Small intestine (tissue), 7 donors: Measurements from ENCODE around the gene COL13A1. TPM values are rescaled to one million over a fixed set of nuclear protein-coding genes. Genes with fewer than 3 reads are reported as not detected.

Experiments
- DNase-seq, 2 donors: peaks; one replicate each; pipeline versions ENCODE4 v3.0.0 to v3.0.0-alpha.2; 2013
- FAIRE-seq: peaks from 2 replicates; lab custom pipeline; 2012; peaks lifted over from hg19 to GRCh38; lab: Jason Lieb, UNC
- H3K27ac ChIP-seq, 3 donors: one replicate each; pipeline ENCODE4 v1.5.1; 2013; ENCODE audit warnings: low read length in 2 of 3, mild to moderate bottlenecking in 2 of 3, control low read depth in 1 of 3, inconsistent platforms in 1 of 3, low read depth in 1 of 3, moderate library complexity in 1 of 3
- H3K27me3 ChIP-seq, 3 donors: one replicate each; pipeline ENCODE4 v1.6.1; 2013; ENCODE audit warnings: low read length in 3 of 3, inconsistent platforms in 1 of 3; ENCODE audit not compliant: control insufficient read depth in 3 of 3, insufficient read depth in 3 of 3
- H3K36me3 ChIP-seq, 3 donors: one replicate each; pipeline ENCODE4 v1.6.1; 2013; ENCODE audit warnings: low read length in 3 of 3, inconsistent platforms in 1 of 3, low read depth in 1 of 3, mild to moderate bottlenecking in 1 of 3, moderate library complexity in 1 of 3; ENCODE audit not compliant: control insufficient read depth in 3 of 3, insufficient read depth in 2 of 3
- H3K4me1 ChIP-seq, 3 donors: one replicate each; pipeline ENCODE4 v1.6.1; 2013; ENCODE audit warnings: low read length in 2 of 3, inconsistent platforms in 1 of 3, low read depth in 1 of 3, mild to moderate bottlenecking in 1 of 3, moderate library complexity in 1 of 3; ENCODE audit not compliant: control insufficient read depth in 3 of 3, insufficient read depth in 2 of 3
- H3K4me3 ChIP-seq, 3 donors: one replicate each; pipeline ENCODE4 v1.5.1; 2013; ENCODE audit warnings: low read length in 3 of 3, control low read depth in 1 of 3, inconsistent platforms in 1 of 3, low read depth in 1 of 3, mild to moderate bottlenecking in 1 of 3, moderate library complexity in 1 of 3
- H3K9me3 ChIP-seq, 2 donors: one replicate each; pipeline ENCODE4 v1.6.1; 2013; ENCODE audit warnings: low read depth in 1 of 2, low read length in 1 of 2; ENCODE audit not compliant: control insufficient read depth in 2 of 2, insufficient read depth in 1 of 2
- WGBS, 3 donors: extraction: QIAGEN DNeasy Blood & Tissue Kit; methylation state at CpG; one replicate each; pipeline ENCODE4 v1.1.7; 2013; 5-methylcytosine and 5-hydroxymethylcytosine counted together
- polyA plus RNA-seq, 4 donors: library from polyadenylated mRNA; stranded (reverse) in 3 of 4; unstranded in 1 of 4; fragments of 200-250 nt in 3 of 4; fragments of 120-200 nt in 1 of 4; gene quantifications; one replicate each; pipeline versions ENCODE4 v1.2.1 to v1.2.3, GENCODE V29; 2013
- donor health status: healthy with polysubstance abuse.
- donor health status: control.
- donor health status: control.
- donor health status: Bipolar disorder and iron deficiency.
- donor health status: healthy.

Gene COL13A1
- polyA plus RNA-seq, 4 donors, result 0.45 to 6.6 (median 0.60) TPM

GRCh38 chr10:69941730-69942129 lies 140.0 kb downstream of the COL13A1 start:
- no peak for FAIRE-seq
- peaks cover 0 to 27% of the 10 kb centered on the region in 2 donors for H3K9me3 ChIP-seq

DNA sequence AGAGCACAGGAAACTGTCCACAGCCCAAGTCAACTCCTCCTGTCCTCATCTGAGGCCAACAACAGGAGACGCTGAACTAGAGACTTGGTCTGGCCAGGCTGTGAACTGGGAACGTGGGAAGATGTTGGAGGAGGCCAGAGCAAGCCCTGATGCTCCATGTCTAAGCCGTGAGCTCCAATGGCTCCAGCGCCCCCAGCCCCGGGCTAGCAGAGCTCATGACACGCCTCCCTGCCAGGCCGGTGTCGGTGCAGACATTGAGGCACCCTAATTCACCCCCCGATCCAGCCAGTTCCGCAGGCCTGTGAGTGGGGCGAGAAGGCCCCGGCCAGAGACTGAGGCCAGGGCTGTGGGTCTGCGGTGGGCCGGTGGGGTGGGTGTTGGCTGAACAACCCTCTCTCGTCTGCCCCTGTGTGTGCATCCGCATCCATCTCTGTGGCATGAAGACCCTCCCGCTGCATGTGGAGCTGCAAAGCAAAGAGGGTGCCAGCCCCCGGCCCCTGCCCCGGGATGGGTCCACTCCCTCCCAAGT lies 141.7 kb downstream of the COL13A1 start:
- Histone ChIP-seq H3K4me3 (no peak overlapping the region), H3K4me1 (no peaks in the 10 kb centered on the region), H3K27me3 (no peaks in the 10 kb centered on the region), H3K36me3 (no peaks in the 10 kb centered on the region), H3K9me3 (peaks cover 0 to 27% of the 10 kb centered on the region in 2 donors), H3K27ac (no peak overlapping the region)
- WGBS, 3 donors, result 89 to 94% (median 94%) methylated on average over 18 to 19 of the region's 19 CpGs
- DNase-seq, result no peak
- FAIRE-seq, result no peak

More at GRCh38 chr10:69941730-69942129, 140.0 kb downstream of the COL13A1 start:
- DNase-seq, result no peak
- H3K4me3 ChIP-seq, result no peak overlapping the region
- H3K27ac ChIP-seq, result no peak overlapping the region
- no peaks in the 10 kb centered on the region for H3K4me1 ChIP-seq
- H3K27me3 ChIP-seq, result peaks cover 0 to 4% (median 0%) of the 10 kb centered on the region in 3 donors
- 87 to 91% (median 89%) methylated on average over 11 of the region's 11 CpGs for WGBS, 3 donors
- H3K36me3 ChIP-seq, result no peaks in the 10 kb centered on the region

DNA sequence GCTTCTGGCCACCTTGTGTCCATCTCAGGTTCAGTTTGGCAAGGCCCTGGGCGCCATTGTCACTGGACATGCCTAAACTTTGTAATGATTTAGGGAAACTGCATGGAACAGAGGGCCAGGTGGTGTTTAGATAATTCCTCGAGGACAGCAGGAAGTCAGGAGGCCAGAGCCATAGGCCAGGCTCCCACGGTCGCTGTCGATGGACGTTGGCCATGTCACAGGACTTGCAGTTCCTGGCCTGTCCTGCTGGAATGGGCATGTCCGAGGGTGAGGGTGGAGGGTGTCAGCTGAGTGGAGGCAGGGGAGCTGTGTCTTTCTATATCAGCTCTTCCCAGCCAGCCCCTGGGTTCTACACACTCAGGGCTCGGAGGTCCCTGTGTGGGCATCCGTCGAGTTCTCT lies 143.1 kb downstream of the COL13A1 start:
- Histone ChIP-seq H3K36me3 (no peaks in the 10 kb centered on the region), H3K9me3 (peaks cover 0 to 26% of the 10 kb centered on the region in 2 donors), H3K27me3 (no peaks in the 10 kb centered on the region), H3K4me1 (no peaks in the 10 kb centered on the region), H3K27ac (no peak overlapping the region), H3K4me3 (no peak overlapping the region)
- FAIRE-seq, result no peak
- 78 to 81% (median 80%) methylated on average over 10 of the region's 10 CpGs for WGBS, 3 donors
- no peak for DNase-seq

GRCh38 chr10:69948261-69948660 lies 146.6 kb downstream of the COL13A1 start:
- Histone ChIP-seq H3K4me1 (no peaks in the 10 kb centered on the region), H3K27ac (no peak overlapping the region), H3K27me3 (no peaks in the 10 kb centered on the region), H3K4me3 (no peak overlapping the region), H3K36me3 (no peaks in the 10 kb centered on the region), H3K9me3 (no peaks in the 10 kb centered on the region)
- WGBS, 3 donors, result 52 to 65% (median 53%) methylated on average over 4 of the region's 4 CpGs
- DNase-seq, result no peak
- no peak for FAIRE-seq

DNA sequence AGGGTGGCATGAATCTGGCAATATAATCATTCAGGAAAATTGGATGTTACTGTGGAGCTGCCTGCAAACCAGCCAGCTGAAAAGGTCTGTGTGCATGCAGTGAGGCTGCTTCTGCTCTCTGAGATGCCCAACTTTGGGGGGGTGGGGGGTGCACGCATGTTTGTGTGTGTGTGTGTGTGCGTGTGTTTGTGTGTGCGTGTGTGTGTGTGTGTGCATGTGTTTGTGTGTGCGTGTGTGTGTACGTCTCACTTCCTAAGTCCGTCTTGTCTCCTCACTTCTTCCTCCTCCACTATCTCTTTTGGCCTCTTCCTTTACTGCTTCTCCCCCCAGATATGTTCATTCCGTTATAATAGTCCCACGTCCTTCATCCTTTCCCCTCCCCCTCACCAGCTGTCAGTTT lies 148.1 kb downstream of the COL13A1 start:
- Histone ChIP-seq H3K27ac (no peak overlapping the region), H3K36me3 (no peaks in the 10 kb centered on the region), H3K4me1 (no peaks in the 10 kb centered on the region), H3K4me3 (no peak overlapping the region), H3K9me3 (no peaks in the 10 kb centered on the region), H3K27me3 (peaks cover 0 to 4% (median 0%) of the 10 kb centered on the region in 3 donors)
- 63 to 83% (median 69%) methylated on average over 8 of the region's 8 CpGs for WGBS, 3 donors
- no peak for DNase-seq
- FAIRE-seq, result no peak

- Histone ChIP-seq H3K36me3 (no peaks in the 10 kb centered on the region), H3K27ac (no peak overlapping the region), H3K4me3 (no peak overlapping the region), H3K9me3 (no peaks in the 10 kb centered on the region), H3K27me3 (peaks cover 0 to 4% (median 0%) of the 10 kb centered on the region in 3 donors), H3K4me1 (no peaks in the 10 kb centered on the region)
- DNase-seq, result no peak
- FAIRE-seq, result no peak
- WGBS, 3 donors, result 84 to 94% (median 87%) methylated on average over 3 of the region's 3 CpGs
Measured at GRCh38 chr10:69951658-69952057, 150.0 kb downstream of the COL13A1 start.

DNA sequence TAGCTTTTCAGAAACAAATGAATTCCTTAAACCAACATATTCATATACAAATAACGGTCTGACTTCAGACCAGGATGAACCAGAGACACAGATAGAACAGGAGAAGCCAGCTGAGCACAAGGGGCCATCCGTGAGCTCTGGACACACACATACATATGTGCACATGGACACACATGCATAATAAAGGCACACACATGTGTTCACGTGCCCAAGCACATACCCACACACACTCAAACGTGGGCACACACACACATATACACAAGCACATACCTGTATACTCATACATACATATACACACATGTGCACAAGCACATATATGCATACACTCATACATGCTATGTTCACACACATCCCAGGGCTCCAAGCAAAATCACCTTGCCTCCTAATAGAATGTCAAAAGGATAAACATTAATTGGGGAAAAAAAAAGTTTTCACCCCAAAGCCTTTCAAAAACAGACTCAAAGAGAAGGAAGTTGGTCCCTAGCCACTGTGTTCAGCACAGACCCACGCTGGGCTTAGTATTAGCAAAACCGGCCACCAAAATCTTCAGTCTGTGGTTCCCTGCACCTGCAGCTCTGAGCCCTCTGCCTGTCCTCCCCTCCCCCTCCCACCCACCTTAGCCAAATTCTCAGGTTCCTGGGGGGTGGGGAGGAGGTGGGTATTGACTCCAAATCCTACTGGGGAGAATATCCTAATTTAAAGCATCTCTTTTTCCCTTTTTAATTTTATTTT lies 150.5 kb downstream of the COL13A1 start:
- Histone ChIP-seq H3K27me3 (peaks cover 0 to 4% (median 0%) of the 10 kb centered on the region in 3 donors), H3K36me3 (no peaks in the 10 kb centered on the region), H3K4me3 (no peak overlapping the region), H3K4me1 (no peaks in the 10 kb centered on the region), H3K27ac (no peak overlapping the region), H3K9me3 (no peaks in the 10 kb centered on the region)
- DNase-seq (no peak), FAIRE-seq (no peak)
- 47 to 58% (median 54%) methylated on average over 6 of the region's 6 CpGs for WGBS, 3 donors

- no peak overlapping the region for H3K4me3 ChIP-seq
- 55 to 68% (median 64%) methylated on average over 5 of the region's 5 CpGs for WGBS, 3 donors
- FAIRE-seq (no peak), DNase-seq (no peak)
- no peaks in the 10 kb centered on the region for H3K9me3 ChIP-seq
- no peaks in the 10 kb centered on the region for H3K36me3 ChIP-seq
- no peak overlapping the region for H3K27ac ChIP-seq
- H3K4me1 ChIP-seq, result no peaks in the 10 kb centered on the region
- H3K27me3 ChIP-seq, result peaks cover 0 to 4% (median 0%) of the 10 kb centered on the region in 3 donors
Measured at GRCh38 chr10:69952821-69953221, 151.1 kb downstream of the COL13A1 start.
